Fibroblast of skin of left biceps (primary cell): ENCODE data around the gene AGAP1.

Experiments used
- DNase-seq, 2 experiments: peaks; one replicate each; pipeline ENCODE4 v3.0.0-alpha.2; 2013; ENCODE audit warnings: low read depth in 2 of 2

AGAP1 gene

DNA sequence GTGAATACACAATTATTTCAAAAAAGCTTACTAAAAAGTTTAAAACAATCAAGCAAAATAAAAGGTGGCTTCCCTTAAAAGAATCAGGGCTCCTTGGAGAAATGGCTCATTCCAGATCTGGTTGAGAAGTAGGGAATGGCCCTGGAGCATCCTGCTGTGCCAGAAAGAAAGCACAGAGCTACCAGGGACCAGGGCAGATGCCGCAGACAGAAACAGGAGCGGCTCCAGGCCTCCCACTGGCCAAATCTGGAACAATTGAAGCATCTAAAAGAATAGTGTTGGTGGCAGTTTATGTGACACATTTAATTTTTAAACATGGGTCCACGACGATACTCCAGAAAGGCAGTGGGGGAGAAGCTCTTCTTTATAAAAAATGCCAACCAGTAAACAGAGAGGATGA is 598.9 kb downstream of the AGAP1 start:
- no peak for DNase-seq

DNA sequence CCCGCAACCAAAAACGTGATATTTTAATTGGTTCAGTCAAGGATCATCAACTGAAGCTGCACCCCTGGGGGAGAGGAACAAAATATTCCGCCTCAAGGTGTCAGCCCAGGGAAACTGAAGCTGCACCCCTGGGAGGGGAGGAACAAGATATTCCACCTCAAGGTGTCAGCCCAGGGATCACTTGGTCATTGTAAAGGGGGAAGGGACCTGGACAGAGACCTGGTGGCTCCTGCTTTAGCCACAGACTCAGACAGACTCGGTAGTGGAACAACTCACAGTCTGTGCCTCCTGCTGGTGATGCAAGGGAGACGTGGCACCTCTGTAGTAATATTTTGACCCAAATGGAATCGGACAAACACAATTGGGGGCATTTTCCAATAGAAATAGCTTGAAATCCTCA is 599.3 kb downstream of the AGAP1 start:
- no peak for DNase-seq

DNA sequence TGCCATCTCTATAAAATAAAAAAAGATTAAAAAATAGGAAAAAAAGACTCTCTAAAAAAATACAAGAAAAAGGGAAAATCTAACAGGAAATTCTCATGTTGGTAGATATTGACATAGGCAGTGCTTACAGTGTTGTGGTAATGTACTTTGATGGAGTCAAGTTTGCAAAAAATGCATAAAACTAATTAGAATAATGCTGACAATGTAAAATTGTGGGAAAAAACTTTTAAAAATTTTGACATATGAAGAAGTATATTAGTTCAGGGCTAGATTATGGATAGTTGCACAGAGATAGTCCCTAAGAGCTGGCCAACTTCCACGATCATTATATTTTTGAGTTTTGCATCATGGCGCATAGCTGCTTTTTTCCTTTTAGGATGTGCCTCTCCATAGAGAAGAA is 601.7 kb downstream of the AGAP1 start:
- no peak for DNase-seq

DNA sequence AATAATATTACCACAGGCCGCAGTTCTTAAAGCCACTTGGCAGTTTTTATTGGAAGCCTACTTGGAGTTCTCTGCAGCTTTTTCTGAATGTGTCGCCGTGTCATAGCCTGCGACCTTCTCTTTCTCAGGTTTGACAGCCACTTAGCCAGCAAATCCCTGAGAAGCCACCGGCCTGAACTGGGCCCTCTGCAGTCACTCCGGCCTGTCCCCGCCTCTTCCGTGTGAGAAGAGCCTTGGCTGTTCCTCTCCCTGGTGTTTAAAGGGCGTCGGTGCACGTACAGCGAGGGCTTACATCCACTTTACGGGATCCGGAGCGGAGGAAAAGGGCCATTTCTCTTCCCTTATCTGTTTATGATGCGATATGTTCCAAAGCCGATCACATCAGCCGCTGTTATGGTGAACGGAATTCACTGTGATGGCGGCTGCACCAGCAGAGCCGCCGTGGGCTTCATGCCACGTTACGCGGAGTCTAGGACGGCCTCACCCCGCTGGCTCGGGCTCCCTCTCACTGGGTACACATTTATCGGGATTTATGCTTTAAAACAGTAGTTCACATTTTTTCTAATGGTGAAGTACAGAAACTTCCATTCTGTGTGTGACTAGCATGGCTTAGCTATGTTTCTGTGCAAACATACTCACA is 607.6 kb downstream of the AGAP1 start:
- no peak for DNase-seq

DNA sequence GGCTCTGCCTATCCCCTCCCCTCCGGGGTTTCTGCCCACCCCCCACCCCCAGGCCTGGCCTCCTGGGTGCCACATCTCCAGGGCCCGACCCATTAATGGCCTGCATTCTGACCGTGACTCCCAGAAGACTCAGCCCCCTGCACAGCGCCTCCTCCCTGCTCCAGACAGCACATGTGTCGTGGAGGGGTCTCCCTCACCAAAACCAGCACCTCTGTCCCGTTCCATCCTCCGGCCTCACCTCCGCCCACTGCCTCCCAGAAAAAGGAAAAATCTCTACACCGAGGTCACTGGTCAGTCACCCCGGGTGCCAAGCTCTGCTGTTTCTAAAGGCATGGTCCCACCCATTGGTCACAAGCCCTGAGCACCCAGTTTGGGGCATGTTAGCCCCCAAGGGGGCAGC is 609.1 kb downstream of the AGAP1 start:
- no peak for DNase-seq

DNA sequence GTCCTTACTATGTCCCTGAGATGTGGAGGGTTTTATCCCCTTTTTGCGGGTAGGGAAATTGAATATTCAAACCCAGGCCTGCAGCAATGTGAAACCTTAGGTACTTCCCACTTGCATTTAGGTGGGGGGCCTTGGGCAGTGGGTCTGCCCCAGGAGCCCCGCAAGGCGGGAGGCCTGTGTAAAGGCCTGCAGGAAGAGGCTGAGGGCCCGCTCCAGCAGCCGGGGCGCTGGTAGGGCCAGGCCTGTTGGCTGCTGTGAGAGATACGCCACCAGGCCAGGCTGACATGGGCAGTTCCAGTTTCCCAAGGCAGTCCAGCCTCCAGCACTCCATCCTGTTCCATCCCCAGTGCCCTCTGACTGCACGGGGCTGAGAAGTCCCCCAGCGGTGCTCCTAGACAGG is 610.1 kb downstream of the AGAP1 start:
- DNase-seq: no peak

DNA sequence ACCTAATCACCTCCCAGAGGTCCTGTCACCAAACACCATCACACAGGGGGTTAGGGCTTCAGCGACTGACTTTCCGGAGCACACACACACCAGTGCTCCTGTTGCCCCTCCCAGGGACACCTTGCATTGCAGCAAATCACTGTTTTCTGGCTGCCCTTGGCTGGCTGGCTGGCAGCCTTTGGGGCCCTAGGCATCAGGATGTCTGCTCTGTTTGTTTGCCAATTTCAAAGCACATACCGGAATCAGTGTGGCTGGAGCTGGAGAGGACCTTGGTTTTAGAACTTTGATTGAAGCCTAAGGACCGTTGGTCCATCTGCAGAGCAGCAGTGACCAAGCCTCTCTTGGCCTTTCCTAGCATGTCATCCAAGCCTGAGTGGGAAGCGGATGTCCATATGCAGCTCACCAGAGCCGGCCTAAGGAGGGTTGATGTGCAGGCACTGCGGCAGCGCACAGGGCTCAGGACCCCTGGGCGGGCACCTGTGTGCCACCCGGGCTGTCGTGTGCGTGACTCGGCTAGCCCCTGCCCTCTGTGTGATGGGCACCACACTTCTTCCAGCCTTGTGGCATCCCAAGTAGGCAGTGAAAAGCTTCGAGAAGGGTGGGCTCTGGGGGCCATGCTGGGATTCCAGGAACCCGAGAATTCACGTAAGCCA is 612.2 kb downstream of the AGAP1 start:
- DNase-seq: no peak

DNA sequence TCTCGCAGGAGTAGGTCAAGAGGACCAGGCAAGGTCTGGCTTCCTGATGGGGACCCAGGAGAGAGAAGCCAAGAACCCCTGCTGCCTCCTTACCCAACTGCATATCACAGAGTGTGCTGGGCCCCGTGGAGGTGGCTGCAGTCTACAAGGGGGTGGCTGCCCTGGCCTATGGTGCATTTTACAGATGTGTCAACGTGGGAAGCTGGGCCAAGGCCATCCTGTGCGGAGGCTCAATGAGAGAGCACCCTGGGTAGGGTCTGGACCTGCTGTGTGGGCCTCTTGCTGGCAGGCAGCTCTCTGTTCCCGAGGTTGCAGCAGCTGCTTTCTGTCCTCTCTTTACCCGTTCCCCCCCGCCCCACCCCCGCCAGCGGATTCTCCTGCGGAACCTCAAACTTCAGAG is 612.9 kb downstream of the AGAP1 start:
- no peak for DNase-seq

DNA sequence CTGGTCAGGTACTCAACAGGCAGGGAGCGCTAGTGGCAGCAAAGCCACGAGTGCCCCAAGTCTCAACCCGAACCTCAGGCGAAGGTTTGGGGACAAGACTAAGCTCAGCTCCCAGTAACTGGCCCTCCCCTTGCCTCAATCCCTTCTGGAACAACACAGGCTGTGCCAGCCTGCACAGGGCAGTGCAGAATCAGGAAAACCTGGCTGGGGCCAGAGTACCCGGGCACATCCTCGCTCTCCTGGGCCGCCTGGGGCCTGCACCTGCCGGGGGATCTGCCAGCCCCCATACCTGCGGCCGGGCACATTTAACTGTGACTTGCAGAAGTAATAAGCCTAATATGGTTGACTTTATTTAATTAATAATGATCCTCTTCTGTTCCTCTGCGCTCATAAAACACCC is 613.7 kb downstream of the AGAP1 start:
- DNase-seq: no peak

DNA sequence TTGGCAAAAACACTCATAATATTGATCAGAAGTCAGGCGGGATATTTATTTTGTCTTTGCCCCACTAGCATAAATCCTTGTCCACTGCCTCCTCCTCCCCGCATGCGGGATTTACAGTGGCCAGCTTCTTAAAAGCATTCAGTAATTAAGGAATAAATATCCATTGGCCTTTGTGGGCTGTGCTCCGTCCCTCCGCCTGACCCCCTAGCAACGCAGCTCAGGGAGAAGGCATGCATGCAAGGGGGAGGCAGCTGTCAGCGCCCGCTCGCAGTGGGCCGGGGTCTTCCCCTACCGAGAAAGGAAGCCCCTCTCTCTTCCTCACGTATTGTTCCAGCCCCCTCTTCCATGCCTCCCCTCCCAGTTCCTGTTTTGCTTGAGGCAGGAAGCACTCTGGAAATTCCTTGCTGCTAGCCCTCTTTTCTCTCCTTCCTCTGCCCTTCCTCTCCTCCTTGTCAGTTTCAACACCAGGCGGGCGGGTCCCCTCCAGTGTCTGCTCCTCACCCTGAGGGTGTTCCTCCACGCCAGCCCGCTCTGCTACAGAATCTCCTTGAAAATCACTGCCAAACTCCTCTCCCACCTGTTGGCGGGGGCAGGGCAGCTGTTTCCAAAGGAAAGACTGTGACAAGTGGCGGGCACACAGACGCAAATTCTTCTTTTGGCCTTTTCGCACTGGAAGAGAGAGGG is 614.2 kb downstream of the AGAP1 start:
- DNase-seq: no peak

DNA sequence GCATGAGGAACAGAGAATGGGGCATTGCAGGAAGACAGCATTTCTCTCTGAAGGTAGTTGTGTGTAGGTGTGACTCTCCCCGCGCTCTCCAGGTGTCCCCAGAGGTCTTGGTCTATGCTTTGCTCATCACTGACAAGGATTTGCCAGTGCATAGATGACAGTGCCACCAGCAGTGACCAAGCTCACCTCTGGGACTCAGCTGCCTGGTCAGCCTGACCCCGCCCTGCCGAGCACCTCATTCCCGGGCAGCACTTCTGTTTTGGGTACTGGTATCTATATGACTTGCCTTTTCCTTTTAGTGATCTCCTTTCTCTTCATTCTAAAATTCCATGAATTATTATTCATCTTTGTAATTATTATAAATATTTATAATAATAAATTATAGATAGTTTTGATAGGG is 615.2 kb downstream of the AGAP1 start:
- DNase-seq: no peak

DNA sequence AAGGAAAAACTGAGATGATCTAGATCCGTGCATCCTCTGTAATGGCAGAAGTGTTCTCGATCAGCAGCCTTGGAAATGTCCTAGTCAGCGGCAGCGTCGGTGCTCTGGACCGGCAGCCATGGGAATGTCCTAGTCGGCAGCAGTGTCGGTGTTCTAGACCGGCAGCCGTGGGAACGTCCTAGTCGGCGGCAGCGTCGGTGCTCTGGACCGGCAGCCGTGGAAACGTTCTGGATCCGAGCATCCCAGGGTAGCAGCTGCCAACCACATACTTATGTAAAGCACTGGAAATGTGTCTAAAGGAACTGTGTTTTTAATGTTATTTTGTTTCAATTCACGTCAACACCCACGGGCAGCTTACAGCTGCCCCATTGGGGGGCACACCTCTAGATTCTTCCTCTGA is 615.6 kb downstream of the AGAP1 start:
- no peak for DNase-seq

DNA sequence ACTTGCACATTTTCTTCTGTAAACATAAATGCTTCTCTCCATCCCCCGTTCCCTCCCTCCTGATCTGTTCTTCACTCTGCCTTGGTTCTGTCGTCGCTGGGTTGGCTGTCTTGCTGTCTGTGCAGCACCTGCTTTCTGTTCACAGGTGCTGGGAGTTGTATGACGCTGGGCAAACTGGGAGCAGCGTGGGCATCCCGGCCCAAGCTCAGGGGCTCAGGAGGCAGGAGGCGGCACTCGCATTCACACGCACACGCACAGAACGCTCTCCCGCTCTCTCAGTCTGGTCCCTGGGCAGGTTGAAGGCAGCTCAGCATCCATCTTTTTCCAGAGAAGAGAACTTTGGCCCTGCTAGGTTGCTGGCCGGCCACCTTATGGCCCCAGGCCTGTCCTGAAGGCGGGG is 618.6 kb downstream of the AGAP1 start:
- DNase-seq: no peak

DNA sequence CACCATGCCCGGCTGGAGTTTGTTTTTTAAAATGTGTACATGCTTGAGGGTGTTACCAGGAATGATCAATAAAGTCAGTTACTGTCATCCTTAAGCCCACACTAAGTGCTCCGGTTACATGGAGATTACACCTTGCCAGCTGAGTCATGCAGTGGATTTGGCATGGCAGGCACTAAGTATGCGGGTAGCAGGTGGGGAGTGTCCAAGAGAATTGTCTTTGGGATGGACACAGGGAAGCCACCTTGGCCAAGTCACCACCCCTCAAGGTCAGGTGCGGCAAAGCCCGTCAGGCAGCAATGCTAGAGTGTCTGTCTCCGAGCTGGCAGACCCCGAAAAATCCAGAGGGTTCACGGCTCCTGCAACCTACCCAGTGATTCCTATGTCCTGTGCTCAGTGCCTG is 619.6 kb downstream of the AGAP1 start:
- no peak for DNase-seq

DNA sequence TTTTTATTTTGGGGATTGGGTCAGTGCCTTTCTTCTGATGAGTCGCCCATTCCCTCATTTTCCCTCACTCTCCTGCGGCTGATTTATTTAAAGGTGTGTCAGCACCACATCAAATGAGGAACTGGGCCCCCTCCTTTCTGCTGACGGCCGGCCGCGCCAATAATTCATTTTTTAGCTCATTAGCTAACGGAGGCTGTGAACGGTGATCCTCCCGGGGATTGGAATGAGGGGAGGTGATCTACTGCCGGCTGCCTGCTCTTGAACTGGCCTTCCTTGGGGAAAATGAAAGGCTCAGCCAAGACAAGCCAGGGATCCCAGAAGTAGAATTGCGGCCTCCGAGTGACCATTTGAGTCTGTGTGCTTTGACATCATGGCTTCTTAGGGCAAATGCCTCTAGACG is 620.1 kb downstream of the AGAP1 start:
- no peak for DNase-seq

DNA sequence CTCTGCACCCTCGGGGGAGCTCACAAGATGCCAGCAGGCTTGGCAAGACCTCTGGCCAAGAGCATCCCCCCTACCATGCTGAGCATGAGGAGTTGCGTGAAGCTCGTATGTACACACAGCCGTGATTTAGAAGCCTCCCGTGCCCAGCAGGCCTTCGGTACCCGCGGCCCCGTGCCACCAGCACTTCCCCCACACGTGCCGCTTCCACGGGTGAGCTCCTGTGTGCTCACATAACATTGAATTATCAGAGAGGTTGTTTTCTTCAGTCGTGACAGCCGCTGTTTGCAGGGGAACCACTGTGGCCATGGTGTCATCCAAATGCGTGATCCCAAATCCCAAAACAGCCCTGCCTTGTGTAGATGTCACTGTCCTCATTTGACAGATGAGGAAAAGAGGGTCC is 621.1 kb downstream of the AGAP1 start:
- DNase-seq: no peak

DNA sequence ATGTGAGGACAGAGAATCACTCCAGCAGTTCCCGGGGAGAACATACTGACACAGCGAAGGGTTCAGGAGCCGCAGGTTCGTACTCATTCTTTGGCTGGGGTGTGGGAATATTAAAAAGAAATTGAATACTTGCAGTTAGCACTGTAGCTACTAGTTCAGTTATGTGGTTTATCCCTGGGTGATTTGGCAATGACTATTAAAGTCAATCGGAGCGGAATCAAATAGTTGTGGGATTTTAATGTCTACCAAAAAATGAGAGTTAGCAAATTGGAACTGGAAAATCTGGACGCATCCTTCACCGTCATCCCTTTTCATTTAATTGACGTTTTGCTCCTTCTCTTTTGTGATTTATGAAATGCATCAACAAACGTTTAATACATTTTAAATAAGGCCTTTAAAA is 623.6 kb downstream of the AGAP1 start:
- peak; percentile 40 to 41 for DNase-seq

DNA sequence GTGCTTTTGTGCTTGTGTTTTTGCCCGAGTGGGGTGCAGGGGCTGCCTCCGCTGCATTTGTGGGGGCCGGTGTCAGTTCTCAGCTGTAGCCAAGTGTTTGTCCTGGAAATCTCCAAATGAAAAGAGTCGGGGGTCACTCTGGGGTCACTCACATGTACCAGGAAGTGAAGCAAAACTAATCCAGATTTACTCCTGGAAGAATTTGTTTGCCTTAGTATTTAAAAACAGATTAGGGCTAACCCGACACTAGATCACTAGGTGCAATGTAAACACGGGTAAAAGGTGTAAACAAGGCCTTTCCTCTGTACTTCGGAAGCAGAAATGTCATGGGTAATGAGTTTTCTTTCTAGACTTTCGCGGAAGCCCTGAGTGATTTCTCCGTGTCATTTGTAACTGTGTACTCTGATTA is 624.0 kb downstream of the AGAP1 start:
- DNase-seq: no peak

DNA sequence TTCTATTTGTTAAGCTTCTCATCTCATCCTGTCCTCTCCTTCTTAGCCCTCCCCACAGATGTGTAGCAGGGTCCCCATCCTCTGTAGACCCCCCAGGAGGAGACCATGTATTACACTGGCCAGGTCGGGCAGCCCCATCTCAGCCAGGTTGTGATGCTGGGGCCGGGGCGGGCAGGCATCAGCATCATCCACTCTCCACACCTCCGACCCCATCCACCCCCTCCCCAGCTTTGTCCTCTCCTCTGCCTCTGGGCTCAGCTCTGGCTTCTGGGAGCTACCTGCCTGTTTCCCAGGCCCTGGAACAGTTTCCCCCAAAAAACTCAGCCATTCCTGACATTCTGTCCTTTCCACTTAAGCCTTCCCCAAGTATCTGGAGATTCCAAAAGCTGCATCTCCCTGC is 625.2 kb downstream of the AGAP1 start:
- no peak for DNase-seq

DNA sequence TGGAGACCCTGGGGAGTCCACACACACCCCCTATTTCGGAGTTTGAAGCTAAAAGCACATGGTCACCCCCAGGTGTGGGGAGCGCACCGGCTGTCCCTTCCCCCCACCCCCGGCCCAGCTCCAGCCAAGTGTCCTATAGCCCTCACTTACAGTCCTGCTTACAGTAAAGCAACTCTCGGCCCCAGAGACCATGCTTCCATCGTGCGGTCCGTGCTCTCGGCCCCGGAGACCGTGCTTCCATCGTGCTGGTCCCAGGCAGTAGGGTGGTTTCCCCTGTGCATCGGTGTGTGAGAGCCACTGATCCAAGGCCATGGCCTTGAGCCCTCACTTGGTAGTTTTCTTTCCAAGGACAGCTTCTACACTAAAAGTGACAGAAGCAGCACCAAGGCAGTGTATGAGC is 625.6 kb downstream of the AGAP1 start:
- DNase-seq: no peak

DNA sequence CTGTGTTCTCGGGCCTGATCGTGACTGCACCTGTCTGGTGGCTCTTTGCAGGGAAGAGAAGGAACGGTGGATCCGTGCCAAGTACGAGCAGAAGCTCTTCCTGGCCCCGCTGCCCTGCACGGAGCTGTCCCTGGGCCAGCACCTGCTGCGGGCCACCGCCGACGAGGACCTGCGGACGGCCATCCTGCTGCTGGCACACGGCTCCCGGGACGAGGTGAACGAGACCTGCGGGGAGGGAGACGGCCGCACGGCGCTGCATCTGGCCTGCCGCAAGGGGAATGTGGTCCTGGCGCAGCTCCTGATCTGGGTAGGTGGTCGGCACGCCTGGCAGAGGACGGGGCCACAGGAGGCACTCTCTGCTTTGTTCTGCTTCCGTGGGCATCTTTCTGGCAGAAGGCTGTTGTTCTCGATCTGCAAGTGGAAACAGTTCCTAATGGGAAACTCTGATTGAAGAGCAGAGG is 626.3 kb downstream of the AGAP1 start:
- no peak for DNase-seq

DNA sequence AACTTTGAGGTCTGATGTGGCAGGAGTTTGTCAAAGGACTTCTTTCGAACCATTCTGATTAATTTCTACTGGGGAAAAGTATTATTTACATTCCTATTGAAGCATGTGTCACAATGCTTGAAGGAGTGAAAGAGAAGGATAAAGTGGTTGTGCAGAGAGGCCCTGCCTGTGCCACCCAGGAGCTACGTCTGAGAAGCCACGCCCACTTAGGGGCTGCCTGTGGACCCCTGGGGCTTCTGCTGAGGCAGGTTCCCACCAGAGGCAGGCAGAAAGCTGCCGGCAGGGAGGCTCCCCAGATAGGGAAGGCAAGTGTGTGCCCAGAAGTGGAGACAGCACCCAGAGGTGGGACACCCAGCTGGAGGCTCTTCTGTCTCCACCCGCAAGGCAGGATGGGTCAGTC is 627.0 kb downstream of the AGAP1 start:
- no peak for DNase-seq

DNA sequence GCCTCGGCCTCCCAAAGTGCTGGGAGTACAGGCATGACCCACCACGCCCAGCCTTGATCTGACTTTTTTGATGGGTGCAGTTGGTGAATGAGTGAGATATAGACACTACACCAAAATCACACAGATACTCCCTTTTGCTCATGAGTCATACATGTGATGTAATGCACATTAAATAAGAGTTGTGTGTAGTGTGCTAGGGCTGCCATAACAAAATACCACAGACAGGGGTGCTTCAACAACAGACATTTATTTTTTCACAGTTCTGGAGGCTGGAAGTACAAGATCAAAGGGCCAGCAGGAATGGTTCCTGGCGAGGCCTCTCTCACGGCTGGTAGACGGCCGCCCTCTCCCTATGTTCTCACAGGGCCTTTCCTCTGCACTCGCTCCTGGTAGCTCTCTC is 627.7 kb downstream of the AGAP1 start:
- DNase-seq: no peak
